ENCODE measurements around the gene MEOX1. TPM values are rescaled to one million over a fixed set of nuclear protein-coding genes. Genes with fewer than 3 reads are reported as not detected.

MEOX1 gene
- total RNA-seq, 4 donors from 2014 or later = 0.32 to 4.5 (median 0.96) TPM; not detected in 1

DNA sequence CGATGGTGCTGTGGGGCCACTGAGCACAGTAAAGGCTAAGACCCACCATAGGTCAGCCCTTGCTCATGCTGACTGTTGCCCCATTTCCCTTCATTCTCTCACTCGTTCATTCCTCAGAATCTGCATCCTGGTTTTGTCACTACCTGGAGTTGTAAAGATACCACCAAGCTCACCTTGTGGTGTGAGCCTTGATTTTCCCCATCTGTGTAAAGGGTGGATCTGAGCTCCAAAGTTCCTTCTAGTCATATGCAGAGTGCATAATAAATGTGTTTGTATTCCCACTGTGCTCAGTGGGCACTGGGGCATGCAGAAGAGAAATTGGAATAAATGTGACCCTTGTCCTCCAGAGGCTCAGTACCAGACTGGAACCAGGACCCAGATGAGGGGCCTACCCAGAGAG, 35.2 kb upstream of the MEOX1 start:
- H3K4me3 ChIP-seq = no peak overlapping the region
- intact Hi-C loops (cut with DNase I; ENCODE audit: low total_unique reads) (loop anchor here (10.0 kb wide), 1 partner anchor 148 kb away; the partner anchor contains the start of gene CD300LG), in situ Hi-C loops (cut with MboI; ENCODE audit: low pct_ligation_motif_present in 1 of 4, low pct_unique_long_range_greater_than_20kb in 1 of 4, low sequenced_read_pairs in 3 of 4) (loop anchor here in 1 of 4 donors (5.0 kb wide), 1 partner anchor 65 kb away; no protein-coding TSS in a partner anchor)
- TF ChIP-seq POLR2A (IDR thresholded peaks at IDR 0.05) (no peak), EP300 (IDR thresholded peaks at IDR 0.05; ENCODE audit: low read depth) (no peak), POLR2AphosphoS5 (IDR thresholded peaks at IDR 0.05) (no peak)
- TF ChIP-seq, protein P1, sequence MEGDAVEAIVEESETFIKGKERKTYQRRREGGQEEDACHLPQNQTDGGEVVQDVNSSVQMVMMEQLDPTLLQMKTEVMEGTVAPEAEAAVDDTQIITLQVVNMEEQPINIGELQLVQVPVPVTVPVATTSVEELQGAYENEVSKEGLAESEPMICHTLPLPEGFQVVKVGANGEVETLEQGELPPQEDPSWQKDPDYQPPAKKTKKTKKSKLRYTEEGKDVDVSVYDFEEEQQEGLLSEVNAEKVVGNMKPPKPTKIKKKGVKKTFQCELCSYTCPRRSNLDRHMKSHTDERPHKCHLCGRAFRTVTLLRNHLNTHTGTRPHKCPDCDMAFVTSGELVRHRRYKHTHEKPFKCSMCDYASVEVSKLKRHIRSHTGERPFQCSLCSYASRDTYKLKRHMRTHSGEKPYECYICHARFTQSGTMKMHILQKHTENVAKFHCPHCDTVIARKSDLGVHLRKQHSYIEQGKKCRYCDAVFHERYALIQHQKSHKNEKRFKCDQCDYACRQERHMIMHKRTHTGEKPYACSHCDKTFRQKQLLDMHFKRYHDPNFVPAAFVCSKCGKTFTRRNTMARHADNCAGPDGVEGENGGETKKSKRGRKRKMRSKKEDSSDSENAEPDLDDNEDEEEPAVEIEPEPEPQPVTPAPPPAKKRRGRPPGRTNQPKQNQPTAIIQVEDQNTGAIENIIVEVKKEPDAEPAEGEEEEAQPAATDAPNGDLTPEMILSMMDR (IDR thresholded peaks at IDR 0.05) = no peak
- H3K27me3 ChIP-seq = peaks cover 9% of the 10 kb centered on the region
- WGBS, 2 donors (ENCODE audit: low coverage in 1 of 2) = 50 to 66% methylated on average over 1 to 2 of the region's 2 CpGs
- peaks cover 0 to 8% (median 2%) of the 10 kb centered on the region in 4 donors for H3K4me1 ChIP-seq
- no peaks in the 10 kb centered on the region for H3K9me3 ChIP-seq
- no peak overlapping the region for H3K27ac ChIP-seq
- no peaks in the 10 kb centered on the region for H3K36me3 ChIP-seq
- DNase-seq = no peak

DNA sequence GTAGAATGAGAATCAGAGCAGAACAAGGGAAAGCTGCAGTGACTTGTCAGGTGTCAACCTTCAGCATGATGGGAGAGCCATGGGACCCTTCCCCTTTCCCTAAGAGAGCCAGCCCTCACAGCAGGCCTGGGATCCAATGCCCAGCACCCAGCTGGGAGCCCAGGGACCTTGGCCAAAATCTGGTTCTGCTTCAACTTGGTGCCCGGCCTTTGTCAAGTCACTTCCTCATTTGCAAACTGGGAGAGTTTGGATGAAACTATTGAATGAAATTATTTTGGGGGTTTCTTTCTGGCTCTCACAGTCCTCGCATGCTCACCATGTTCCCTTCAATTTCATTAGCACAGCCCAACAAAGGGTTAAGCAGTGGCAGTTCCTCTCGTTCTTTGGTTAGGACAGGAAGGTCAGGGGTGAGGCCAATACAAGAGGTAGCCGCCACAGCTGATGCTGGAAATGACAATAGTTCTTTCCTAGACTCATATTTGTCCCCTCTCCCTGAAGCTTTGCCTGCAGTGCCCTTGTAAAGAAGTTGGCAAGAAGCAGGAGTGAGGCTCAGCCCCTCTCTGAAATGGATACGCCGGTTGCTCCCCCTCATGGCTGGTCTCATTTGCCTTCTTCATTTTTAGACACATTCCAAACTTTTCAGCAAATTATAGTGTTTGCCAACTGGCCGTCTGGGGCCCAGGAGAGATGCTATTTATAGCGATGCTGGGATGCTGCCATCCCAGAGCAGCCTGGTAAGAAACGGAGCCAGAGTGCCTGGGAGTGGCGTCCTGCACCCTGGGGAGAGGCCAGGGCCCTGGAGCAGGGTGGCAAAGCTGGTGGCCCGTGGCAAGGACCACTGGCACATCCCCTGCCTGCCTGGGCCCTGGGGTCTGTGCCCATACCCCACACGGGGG, 34.5 kb upstream of the MEOX1 start:
- H3K4me3 ChIP-seq = no peak overlapping the region
- H3K4me1 ChIP-seq = peaks cover 0 to 8% (median 2%) of the 10 kb centered on the region in 4 donors
- TF ChIP-seq POLR2AphosphoS5 (IDR thresholded peaks at IDR 0.05) = no peak
- no peak for TF ChIP-seq EP300 (IDR thresholded peaks at IDR 0.05; ENCODE audit: low read depth)
- no peak for TF ChIP-seq POLR2A (IDR thresholded peaks at IDR 0.05)
- TF ChIP-seq, protein P1 (IDR thresholded peaks at IDR 0.05) = no peak
- H3K27ac ChIP-seq = no peak overlapping the region
- in situ Hi-C loops (cut with MboI; ENCODE audit: low pct_ligation_motif_present in 1 of 4, low pct_unique_long_range_greater_than_20kb in 1 of 4, low sequenced_read_pairs in 3 of 4) = loop anchor here in 1 of 4 donors (5.0 kb wide), 1 partner anchor 66 kb away; no protein-coding TSS in a partner anchor
- intact Hi-C loops (cut with DNase I; ENCODE audit: low total_unique reads) = loop anchor here (2.0 to 10.0 kb wide), 2 partner anchors 65 to 149 kb away; partner anchors contain the start of gene CD300LG
- no peak for DNase-seq
- H3K36me3 ChIP-seq = no peaks in the 10 kb centered on the region
- no peaks in the 10 kb centered on the region for H3K9me3 ChIP-seq
- H3K27me3 ChIP-seq = peaks cover 9% of the 10 kb centered on the region
- WGBS, 2 donors (ENCODE audit: low coverage in 1 of 2) = 56% methylated on average over 12 of the region's 12 CpGs; no CpG with 5 or more reads in 1 of the 2 donors

DNA sequence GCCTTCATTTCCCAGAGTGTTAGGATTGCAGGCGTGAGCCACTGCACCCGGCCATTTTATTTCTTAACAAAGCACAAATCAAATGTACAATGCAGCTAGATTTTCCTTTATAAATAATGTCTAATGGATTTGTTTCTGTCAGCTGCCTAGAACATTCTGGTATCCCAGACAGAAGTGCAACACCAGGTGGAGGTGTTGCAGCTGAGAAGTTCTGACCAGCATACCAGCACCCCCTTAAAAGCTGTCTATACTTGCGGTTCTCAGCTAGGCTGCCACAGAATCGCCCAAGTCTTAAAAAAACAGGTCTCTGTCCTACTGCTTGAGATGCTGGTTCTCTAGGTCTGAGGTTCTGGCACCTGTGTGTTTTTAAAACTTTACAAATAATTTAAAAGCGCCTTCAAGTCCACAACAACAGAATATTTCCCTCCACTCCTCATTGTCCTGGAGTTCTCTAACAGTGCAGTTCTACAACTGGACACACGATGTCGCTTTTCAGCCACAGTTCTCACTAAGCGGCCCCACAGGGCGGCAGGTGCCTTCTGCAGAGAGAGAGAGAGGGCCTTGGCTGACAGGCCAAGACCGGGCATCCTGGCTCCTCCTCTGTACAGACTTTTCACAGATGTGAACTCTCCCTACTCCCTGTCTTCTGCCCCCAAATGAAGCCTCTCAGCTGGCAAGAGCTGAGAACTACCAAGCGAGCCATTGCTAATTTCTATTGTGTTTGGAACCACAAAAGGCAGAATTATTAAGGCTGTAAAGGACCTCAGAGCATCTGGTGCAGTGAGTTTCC, 32.6 kb upstream of the MEOX1 start:
- in situ Hi-C loops (cut with MboI; ENCODE audit: low pct_ligation_motif_present in 1 of 4, low pct_unique_long_range_greater_than_20kb in 1 of 4, low sequenced_read_pairs in 3 of 4) = no loop called here
- intact Hi-C loops (cut with DNase I; ENCODE audit: low total_unique reads) = loop anchor here (2.0 to 10.0 kb wide), 2 partner anchors 67 to 151 kb away; partner anchors contain the start of gene CD300LG
- TF ChIP-seq, protein P1 (IDR thresholded peaks at IDR 0.05) = peak; percentile 90 to 96 (median 92)
- TF ChIP-seq POLR2AphosphoS5 (IDR thresholded peaks at IDR 0.05) = no peak

DNA sequence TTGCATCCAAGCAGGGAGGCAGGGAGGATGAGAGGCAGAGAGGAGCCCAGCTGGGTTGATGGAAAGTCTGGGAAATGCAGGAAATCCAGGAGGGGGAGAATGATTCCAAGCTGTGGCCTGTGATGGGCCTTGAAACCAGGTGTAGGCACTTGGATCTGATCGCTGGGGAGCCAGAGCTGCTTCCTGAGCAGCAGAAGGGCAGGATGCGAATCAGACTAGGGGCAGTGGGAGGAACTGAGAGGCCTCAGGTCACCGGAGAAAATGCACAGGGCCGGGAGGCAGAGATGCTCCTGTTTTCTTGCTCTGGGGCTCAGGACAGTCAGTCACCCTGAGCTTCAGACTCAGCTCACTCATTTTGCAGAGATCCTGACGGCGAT, 29.6 kb upstream of the MEOX1 start:
- intact Hi-C loops (cut with DNase I; ENCODE audit: low total_unique reads) = loop anchor here (10.0 kb wide), 1 partner anchor 153 kb away; the partner anchor contains the start of gene CD300LG
- no peaks in the 10 kb centered on the region for H3K9me3 ChIP-seq
- TF ChIP-seq, protein P1 (IDR thresholded peaks at IDR 0.05) = no peak
- TF ChIP-seq POLR2AphosphoS5 (IDR thresholded peaks at IDR 0.05) (no peak), EP300 (IDR thresholded peaks at IDR 0.05; ENCODE audit: low read depth) (no peak), POLR2A (IDR thresholded peaks at IDR 0.05) (no peak)
- H3K36me3 ChIP-seq = no peaks in the 10 kb centered on the region
- 80% methylated on average over 6 of the region's 6 CpGs; no CpG with 5 or more reads in 1 of the 2 donors for WGBS, 2 donors (ENCODE audit: low coverage in 1 of 2)
- in situ Hi-C loops (cut with MboI; ENCODE audit: low pct_ligation_motif_present in 1 of 4, low pct_unique_long_range_greater_than_20kb in 1 of 4, low sequenced_read_pairs in 3 of 4) = no loop called here
- no peak overlapping the region for H3K4me3 ChIP-seq
- H3K27me3 ChIP-seq = no peaks in the 10 kb centered on the region
- H3K4me1 ChIP-seq = peaks cover 0 to 2% (median 0%) of the 10 kb centered on the region in 4 donors
- DNase-seq = no peak
- H3K27ac ChIP-seq = no peak overlapping the region

More for the DNA sequence above, 32.6 kb upstream of the MEOX1 start:
- H3K4me1 ChIP-seq = peaks cover 0 to 8% (median 2%) of the 10 kb centered on the region in 4 donors
- peaks cover 6% of the 10 kb centered on the region for H3K27me3 ChIP-seq
- 24% methylated on average over 11 of the region's 11 CpGs; no CpG with 5 or more reads in 1 of the 2 donors for WGBS, 2 donors (ENCODE audit: low coverage in 1 of 2)
- DNase-seq = peak; percentile 78
- H3K9me3 ChIP-seq = no peaks in the 10 kb centered on the region
- no peak overlapping the region for H3K27ac ChIP-seq
- H3K36me3 ChIP-seq = no peaks in the 10 kb centered on the region
- no peak overlapping the region for H3K4me3 ChIP-seq
